HG03095 (cell line): ENCODE measurements around the gene TP63.
"Not testable (repeated sequence)": the region's sequence is repeated elsewhere in the genome, so short reads cannot be mapped to it uniquely, and the experiment has no call there.

ENCODE experiments used
- ATAC-seq: cut with Tn5 transposase; IDR thresholded peaks from one replicate; pipeline ENCODE4 v1.9.1; 2021; ENCODE audit warnings: moderate library complexity; ENCODE audit not compliant: unreplicated experiment

The TP63 gene

DNA sequence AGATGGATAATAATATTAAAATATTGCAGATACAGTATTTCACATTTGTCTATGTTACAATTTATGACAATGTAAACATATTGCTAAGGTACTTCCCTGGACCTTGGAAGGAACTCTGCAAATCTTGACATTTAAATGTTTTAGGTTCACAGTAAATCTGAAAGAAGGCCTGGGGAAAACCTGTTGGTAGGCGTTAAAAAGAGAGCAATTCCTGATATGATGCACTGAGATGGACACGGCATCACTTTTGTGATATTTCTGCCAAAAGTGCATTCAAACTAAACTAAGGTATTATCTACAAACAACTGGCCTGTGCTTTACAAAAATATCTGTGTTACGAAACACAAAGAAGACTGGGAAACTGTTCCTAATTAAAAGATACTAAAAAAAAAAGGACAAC is 6.1 kb upstream of the TP63 start:
- ATAC-seq = no peak

- no peak for ATAC-seq
Observed at GRCh38 chr3:189625572-189625971, 5.6 kb upstream of the TP63 start.

DNA sequence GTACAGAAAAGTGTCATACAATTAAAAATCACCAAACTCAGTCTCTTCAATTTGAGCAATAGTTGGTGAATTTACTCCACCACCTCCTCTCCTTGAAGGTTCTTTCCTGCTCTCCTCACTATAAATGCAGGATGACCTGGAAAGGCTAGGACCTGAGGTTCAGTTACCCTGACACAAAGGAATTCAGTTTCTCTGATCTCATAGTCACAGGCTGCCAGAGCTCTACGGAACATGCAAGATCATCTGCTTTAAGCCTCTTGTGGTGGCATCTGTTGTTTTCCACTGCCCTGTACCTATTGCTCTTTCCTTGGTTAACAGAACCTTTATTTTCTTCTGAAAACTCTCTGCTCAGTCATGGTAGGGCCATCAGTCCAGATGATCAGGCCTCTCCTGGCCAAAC is 4.9 kb upstream of the TP63 start:
- ATAC-seq = no peak

DNA sequence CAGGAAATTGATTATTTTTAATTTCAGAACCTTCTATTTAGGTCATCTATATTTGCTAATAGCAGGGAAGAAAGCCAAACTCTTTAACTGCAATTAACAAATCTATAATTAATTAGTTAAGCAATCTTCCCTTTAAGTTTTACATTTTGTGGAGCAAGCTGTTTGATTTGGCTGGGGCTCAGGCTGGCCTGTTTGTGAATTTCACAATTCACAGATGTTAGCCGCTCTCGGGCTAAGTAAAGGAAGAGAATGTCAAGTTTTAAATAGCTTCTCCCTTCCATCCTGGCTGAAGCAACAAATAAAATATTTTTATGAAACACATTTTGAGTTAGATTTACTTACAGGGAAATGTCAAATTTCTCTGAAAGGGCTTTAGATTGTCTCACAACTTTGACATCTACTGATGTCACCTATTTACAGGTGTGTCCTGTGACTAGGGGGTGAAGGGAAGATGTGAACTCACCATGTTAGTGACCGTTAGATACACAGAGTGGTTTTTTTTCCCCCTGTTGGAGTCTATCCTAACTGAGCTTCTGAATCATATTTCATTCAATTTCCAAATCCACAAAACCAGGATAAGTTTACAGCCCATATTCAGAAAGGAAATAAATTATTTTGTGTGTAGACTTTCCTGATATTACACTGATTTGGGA is 1.3 kb upstream of the TP63 start:
- no peak for ATAC-seq

- peak; percentile 49 for ATAC-seq
Observed at GRCh38 chr3:189630767-189631372, 319 bp upstream of the TP63 start.

- ATAC-seq = no peak
Observed at GRCh38 chr3:189631409-189631808, 220 bp downstream of the TP63 start.

DNA sequence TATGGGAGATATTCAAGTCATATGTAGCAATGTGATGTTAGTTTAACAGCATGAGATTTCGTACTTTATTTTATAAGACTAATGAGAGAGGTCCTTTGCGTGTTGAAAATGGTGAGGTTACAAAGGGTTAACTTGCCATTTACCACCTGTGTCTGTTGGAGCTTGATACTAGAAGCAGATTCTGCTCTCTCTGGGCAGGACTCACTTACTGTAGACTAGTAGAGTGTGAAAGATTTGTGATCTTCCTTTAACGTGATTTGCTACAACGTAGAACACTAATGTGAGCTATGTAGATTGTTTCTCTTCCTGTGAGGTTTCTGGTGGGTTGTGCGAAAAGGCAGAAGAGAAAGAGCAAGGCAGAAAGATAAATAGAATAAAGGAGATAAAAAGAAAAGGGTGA is 1.1 kb downstream of the TP63 start:
- peak; percentile 64 for ATAC-seq

GRCh38 chr3:189635339-189635738 is 4.2 kb downstream of the TP63 start:
- ATAC-seq = no peak

DNA sequence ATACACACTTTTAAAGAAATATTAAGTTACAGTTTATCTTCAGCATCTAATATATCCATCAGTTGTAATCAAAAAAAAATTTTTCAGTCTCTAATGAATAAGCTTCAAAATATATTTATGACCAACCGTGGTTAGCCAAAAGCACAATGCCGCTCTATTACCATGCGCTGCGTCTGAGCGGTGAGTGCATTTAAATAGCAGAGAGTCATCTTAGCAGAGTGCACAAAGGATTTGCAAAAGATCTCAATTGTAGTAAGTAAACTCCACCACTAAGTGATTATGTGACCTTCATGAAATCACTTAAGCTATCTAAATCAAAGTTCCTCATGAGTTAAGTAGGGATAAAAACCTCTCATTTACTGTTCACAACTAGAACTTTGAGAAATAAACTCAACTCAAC is 4.9 kb downstream of the TP63 start:
- ATAC-seq = no peak

DNA sequence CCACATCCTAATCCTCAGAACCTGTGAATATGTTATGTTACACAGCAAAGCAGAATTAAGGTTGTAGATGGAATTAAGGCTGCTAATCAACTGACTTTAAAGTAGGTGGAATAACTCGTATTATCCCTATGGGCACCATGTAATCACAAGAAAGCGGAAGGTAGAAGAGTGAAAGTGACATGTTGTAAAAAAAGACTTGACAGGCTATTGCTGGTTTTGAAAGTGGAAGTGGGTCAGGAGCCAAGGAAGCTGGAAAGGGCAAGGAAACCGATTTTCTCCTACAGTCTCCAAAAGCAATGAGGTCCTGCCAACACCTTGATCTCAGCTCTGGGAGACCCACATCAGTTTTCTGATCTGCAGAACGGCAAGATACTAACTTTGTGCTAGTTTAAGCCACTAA is 6.6 kb downstream of the TP63 start:
- no peak for ATAC-seq

DNA sequence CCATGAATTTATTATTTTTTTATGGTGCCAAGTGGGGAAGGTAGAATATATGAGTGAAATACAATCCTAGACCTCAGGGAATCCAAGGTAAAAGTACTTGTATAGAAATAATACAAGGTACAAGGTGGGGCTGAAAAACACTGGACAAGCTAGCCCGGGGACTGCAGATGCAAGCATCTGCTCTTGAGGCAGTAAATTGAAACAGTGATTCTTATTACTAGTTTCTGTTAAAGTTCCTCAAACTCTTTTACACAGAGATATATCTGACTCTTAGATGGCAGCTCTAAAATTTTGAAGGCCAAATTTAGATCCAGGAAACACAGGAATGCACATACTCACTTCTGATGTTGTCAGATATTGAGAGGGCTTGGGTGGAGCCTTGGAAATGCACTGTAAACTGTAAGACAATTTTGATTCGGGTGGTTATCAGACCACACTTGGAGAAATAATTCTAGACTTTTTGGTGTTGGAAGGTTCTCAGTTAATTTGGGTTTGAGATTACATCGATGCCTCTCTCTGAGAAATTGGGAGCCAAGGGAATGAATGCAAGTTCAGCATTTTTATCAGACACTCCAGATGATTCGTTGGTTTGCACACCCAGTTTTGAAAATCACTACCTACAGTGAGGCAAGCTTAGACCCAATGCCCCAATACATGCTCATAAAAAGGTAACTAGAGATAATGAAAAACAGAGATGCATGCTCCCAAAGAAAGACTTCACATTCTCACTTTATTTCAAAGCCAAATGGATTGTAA is 7.3 kb downstream of the TP63 start:
- no peak for ATAC-seq

DNA sequence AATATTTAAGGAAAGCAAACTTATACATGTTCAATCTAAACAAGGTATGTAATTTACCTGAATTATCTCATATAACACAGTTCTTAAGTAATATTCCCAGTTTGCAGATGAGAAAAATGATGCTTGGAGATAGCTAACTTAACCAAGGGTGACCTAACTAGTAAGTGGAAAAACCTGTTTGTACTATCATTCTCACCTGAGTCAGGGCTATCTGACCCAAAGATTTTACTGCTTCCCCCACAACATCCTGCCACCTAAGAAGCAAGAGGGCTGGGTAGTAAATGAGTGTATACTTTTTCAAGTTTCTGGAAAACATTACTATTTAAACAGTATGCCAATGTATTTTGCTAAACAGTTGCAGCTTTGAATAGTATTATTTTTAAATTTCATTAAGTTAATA is 10.6 kb downstream of the TP63 start:
- ATAC-seq = no peak

- ATAC-seq = no peak
Observed at GRCh38 chr3:189646853-189647542, 15.8 kb downstream of the TP63 start.

DNA sequence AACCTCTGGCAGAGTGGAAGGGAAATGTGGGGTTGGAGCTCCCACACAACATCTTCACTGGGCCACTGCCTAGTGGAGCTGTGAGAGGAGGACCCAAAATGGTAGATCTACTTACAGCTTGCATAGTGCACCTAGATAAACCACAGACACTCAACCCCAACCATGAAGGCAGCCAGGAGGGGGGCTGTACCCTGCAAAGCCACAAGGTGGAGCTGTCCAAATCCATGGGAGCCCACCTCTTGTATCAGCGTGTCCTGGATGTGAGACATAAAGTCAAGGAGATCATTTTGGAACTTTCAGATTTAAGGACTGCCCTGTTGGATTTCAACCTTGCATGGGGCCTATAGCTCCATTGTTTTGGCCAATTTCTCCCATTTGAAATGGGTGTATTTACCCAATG is 20.9 kb downstream of the TP63 start:
- no peak for ATAC-seq

DNA sequence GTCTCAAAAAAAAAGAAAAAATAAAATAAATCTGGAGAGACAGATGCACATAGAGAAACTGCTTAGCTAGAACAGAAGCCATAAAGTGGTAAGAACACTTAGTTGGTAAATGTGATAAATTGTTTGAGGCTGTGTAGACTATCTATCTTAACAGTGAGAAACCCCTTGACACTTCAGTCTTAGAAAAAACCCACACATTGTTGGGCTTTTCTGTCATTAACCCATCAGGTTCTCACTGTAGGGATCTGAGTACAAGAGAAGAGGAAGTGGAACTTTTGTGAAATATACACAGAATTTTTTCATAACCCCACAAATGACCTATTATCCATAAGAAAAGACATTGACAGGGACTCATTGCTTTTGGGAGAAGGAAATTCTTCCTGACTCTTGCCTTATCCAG is 24.4 kb downstream of the TP63 start:
- ATAC-seq = peak; percentile 54

DNA sequence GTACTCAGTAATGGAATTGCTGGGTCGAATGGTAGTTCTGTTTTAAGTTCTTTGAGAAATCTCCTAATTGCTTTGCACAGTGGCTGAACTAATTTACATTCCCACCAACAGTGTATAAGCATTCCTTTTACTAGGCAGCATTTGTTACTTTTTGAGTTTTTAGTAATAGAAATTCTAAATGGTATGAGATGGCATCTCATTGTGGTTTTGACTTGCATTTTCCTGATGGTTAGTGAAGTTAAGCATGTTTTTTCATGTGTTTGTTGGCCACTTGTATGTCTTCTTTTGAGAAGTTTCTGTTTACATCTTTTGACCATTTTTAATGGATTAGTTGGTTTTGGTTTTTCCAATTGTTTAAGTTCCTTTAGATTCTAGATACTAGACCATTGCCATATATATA is 28.4 kb downstream of the TP63 start:
- ATAC-seq = no peak

GRCh38 chr3:189664311-189664710 is 33.1 kb downstream of the TP63 start:
- no peak for ATAC-seq

GRCh38 chr3:189672346-189672745 is 41.2 kb downstream of the TP63 start:
- not testable (repeated sequence) for ATAC-seq

GRCh38 chr3:189673535-189673934 is 42.3 kb downstream of the TP63 start:
- ATAC-seq = peak; percentile 83

DNA sequence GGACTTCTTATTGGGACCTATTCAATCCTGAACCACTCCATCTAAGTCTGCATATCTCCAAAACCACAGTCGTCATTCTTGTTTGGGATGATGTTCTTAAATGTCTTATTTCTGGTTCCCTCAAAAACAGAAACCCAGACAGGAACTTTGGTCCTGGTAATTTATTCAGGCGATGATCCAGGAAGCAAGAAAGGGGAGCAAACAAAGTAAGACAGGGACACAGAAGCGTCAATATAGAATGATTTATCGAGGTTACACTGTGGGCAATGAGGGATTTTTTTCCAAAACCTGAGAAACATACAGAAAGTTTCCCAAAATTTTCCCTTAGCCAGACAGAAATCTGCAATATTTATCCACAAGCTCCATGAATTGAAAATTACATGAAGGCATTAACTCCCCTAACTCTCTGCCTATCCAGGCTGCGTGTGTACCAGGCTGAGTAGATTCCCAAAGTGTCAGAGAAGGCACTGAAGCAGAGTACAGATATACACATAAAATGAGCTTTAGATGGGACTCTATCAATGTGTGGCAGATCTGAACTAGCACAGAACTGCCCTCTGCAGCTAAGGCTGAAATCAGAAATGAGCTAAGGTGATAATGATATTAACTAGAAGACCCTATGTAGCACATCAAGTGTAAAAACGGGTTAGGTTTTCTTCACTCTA is 43.2 kb downstream of the TP63 start:
- no peak for ATAC-seq

DNA sequence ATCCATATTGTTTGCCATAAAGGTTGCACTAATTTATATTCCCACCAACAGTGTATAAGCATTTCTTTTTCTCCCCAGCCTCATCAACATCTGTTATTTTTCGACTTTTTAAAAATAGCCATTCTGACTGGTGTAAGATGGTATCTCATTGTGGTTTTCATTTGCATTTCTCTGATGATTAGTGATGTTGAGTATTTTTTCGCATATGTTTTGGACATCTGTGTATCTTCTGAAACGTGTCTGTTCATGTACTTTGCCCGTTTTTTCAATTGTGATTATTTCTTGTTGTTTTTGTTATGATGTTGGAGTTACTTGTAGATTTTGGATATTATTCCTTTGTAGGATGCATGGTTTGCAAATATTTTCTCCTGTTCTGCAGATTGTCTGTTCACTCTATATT is 46.5 kb downstream of the TP63 start:
- no peak for ATAC-seq
